Neural cell (in vitro differentiated cells): ENCODE data around the gene ARHGAP42. TPM values are rescaled to one million over a fixed set of nuclear protein-coding genes. Genes with fewer than 3 reads are reported as not detected.
A peak's percentile ranks its signal among the peaks of the same experiment; 100 is the strongest.

ENCODE experiments used
- H2AFZ ChIP-seq: fragments of 200-600, 300-800 bp; sonication (generic), shearing (Covaris generic); 2 replicates; pipeline ENCODE4 v1.6.0; 2014; ENCODE audit warnings: low read depth, mild to moderate bottlenecking, antibody characterized with exemption, low read length, moderate library complexity
- H3F3A ChIP-seq: fragments of 200-600 bp; shearing (Covaris generic); 2 replicates; pipeline ENCODE4 v1.6.1; 2016; ENCODE audit warnings: mild to moderate bottlenecking, moderate library complexity, mixed read lengths, antibody characterized with exemption, low read length; ENCODE audit not compliant: insufficient read depth, poor library complexity, severe bottlenecking
- H3K27ac ChIP-seq: fragments of 200-600, 300-800 bp; sonication (generic), shearing (Covaris generic); 2 replicates; pipeline ENCODE4 v1.5.1; 2014; ENCODE audit warnings: mild to moderate bottlenecking, low read length, moderate library complexity
- H3K27me3 ChIP-seq: fragments of 300-800, 200-600 bp; sonication (generic), shearing (Covaris generic); 2 replicates; pipeline ENCODE4 v1.6.0; 2014; ENCODE audit warnings: mild to moderate bottlenecking, low read depth, low read length, moderate library complexity; ENCODE audit not compliant: insufficient read depth
- H3K36me3 ChIP-seq: fragments of 300-800, 200-600 bp; sonication (generic), shearing (Covaris generic); 2 replicates; pipeline ENCODE4 v1.5.1; 2014; ENCODE audit warnings: mild to moderate bottlenecking, antibody characterized with exemption, low read length, moderate library complexity; ENCODE audit not compliant: insufficient read depth
- H3K4me2 ChIP-seq: fragments of 300-800, 200-600 bp; sonication (generic), shearing (Covaris generic); 2 replicates; pipeline ENCODE4 v1.6.0; 2014; ENCODE audit warnings: mild to moderate bottlenecking, low read length
- H3K4me3 ChIP-seq: fragments of 300-800, 200-600 bp; sonication (generic), shearing (Covaris generic); 2 replicates; pipeline ENCODE4 v1.5.1; 2014; ENCODE audit warnings: mild to moderate bottlenecking, low read length, moderate library complexity
- H3K79me2 ChIP-seq: fragments of 200-600 bp; shearing (Covaris generic); replicated peaks from 2 replicates; pipeline ENCODE4 v1.6.0; 2014; ENCODE audit warnings: mild to moderate bottlenecking, low read length, moderate library complexity; ENCODE audit not compliant: insufficient read depth
- H3K9ac ChIP-seq: fragments of 300-800, 200-600 bp; sonication (generic), shearing (Covaris generic); 2 replicates; pipeline ENCODE4 v1.6.1; 2016; ENCODE audit warnings: mild to moderate bottlenecking, low read length, mixed read lengths
- H3K9me2 ChIP-seq: fragments of 200-600 bp; shearing (Covaris generic); 2 replicates; pipeline ENCODE4 v1.6.1; 2016; ENCODE audit warnings: mild to moderate bottlenecking, low read length, mixed read lengths; ENCODE audit not compliant: insufficient read depth
- H3K9me3 ChIP-seq: fragments of 200-600, 300-800 bp; sonication (generic), shearing (Covaris generic); 2 replicates; pipeline ENCODE4 v1.6.1; 2016; ENCODE audit warnings: mild to moderate bottlenecking, mixed run types, low read length, moderate library complexity, mixed read lengths
- H4K20me1 ChIP-seq: fragments of 200-600 bp; shearing (Covaris generic); 2 replicates; pipeline ENCODE4 v1.6.1; 2016; ENCODE audit warnings: mild to moderate bottlenecking, mixed run types; ENCODE audit not compliant: insufficient read depth
- EP300 ChIP-seq: fragments of 450-650 bp; conservative IDR thresholded peaks from 2 replicates; pipeline ENCODE4 v1.6.1; 2014; ENCODE audit warnings: antibody characterized with exemption, mild to moderate bottlenecking, moderate library complexity; ENCODE audit not compliant: poor library complexity, severe bottlenecking
- EZH2 ChIP-seq: fragments of 200-600, 300-800 bp; shearing (Covaris generic), sonication (generic); IDR thresholded peaks from 2 replicates; pipeline ENCODE4 v1.6.1; 2014; ENCODE audit warnings: antibody characterized with exemption, low read length, borderline replicate concordance, mild to moderate bottlenecking; ENCODE audit not compliant: insufficient read depth, poor library complexity, severe bottlenecking
- MXI1 ChIP-seq: fragments of 450-650 bp; conservative IDR thresholded peaks from 2 replicates; pipeline ENCODE4 v1.6.1; 2014; ENCODE audit warnings: antibody characterized with exemption, mild to moderate bottlenecking; ENCODE audit not compliant: poor library complexity, severe bottlenecking
- POLR2AphosphoS5 ChIP-seq: IDR thresholded peaks from 2 replicates; pipeline ENCODE4 v1.6.1; 2012
- RAD21 ChIP-seq: fragments of 450-650 bp; conservative IDR thresholded peaks from 2 replicates; pipeline ENCODE4 v1.6.1; 2014; ENCODE audit warnings: antibody characterized with exemption, mild to moderate bottlenecking, moderate library complexity
- SMC3 ChIP-seq: fragments of 450-650 bp; conservative IDR thresholded peaks from 2 replicates; pipeline ENCODE4 v1.6.1; 2014; ENCODE audit warnings: antibody characterized with exemption, mild to moderate bottlenecking, moderate library complexity; ENCODE audit not compliant: poor library complexity
- polyA plus RNA-seq: library from polyadenylated mRNA; depleted of rRNA; stranded (reverse); fragments of >200 nt; gene quantifications from 2 replicates; pipeline ENCODE4 v1.2.3, GENCODE V29; 2014
- TF ChIP-seq, protein P1 (sequence below): IDR thresholded peaks from 2 replicates; pipeline ENCODE4 v1.6.1; 2012; ENCODE audit warnings: borderline replicate concordance
- TF ChIP-seq, protein P2 (sequence below): fragments of 450-650 bp; IDR thresholded peaks from 2 replicates; pipeline ENCODE4 v1.5.1; 2014; ENCODE audit warnings: antibody characterized with exemption, mild to moderate bottlenecking, moderate library complexity; ENCODE audit not compliant: poor library complexity, severe bottlenecking

Gene ARHGAP42
- polyA plus RNA-seq, 1 donor from 2014 or later = 0.64 TPM

DNA sequence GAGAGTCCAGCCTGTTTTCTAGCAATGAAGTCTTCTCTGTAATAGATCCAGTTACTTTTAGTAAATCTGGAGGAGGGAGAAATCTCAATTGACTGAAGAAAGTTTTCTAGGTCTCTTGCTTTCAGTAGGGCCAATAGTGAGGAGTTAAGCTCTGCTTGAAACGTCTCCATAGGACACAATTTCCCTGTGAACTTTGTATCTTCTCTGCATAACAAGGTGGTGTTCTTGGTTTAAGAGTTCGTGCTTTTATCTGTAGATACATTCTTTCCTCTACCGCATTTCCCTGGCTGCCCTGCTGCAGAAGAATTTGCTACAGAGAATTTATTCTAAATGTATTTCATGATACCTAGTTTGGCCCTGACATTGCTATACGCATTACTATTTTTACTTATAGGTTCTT is 183.1 kb downstream of the ARHGAP42 start:
- H3K4me2 ChIP-seq = no peak overlapping the region
- H3K27me3 ChIP-seq = no peaks in the 10 kb centered on the region
- no peaks in the 10 kb centered on the region for H3K79me2 ChIP-seq
- no peak overlapping the region for H3K4me3 ChIP-seq
- H3K36me3 ChIP-seq = no peaks in the 10 kb centered on the region
- no peaks in the 10 kb centered on the region for H3F3A ChIP-seq
- H3K9ac ChIP-seq = no peak overlapping the region
- TF ChIP-seq EZH2 (no peak), POLR2AphosphoS5 (no peak), RAD21 (no peak), EP300 (no peak)
- TF ChIP-seq, protein P1, sequence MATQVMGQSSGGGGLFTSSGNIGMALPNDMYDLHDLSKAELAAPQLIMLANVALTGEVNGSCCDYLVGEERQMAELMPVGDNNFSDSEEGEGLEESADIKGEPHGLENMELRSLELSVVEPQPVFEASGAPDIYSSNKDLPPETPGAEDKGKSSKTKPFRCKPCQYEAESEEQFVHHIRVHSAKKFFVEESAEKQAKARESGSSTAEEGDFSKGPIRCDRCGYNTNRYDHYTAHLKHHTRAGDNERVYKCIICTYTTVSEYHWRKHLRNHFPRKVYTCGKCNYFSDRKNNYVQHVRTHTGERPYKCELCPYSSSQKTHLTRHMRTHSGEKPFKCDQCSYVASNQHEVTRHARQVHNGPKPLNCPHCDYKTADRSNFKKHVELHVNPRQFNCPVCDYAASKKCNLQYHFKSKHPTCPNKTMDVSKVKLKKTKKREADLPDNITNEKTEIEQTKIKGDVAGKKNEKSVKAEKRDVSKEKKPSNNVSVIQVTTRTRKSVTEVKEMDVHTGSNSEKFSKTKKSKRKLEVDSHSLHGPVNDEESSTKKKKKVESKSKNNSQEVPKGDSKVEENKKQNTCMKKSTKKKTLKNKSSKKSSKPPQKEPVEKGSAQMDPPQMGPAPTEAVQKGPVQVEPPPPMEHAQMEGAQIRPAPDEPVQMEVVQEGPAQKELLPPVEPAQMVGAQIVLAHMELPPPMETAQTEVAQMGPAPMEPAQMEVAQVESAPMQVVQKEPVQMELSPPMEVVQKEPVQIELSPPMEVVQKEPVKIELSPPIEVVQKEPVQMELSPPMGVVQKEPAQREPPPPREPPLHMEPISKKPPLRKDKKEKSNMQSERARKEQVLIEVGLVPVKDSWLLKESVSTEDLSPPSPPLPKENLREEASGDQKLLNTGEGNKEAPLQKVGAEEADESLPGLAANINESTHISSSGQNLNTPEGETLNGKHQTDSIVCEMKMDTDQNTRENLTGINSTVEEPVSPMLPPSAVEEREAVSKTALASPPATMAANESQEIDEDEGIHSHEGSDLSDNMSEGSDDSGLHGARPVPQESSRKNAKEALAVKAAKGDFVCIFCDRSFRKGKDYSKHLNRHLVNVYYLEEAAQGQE = no peak
- no peak overlapping the region for H3K27ac ChIP-seq
- H2AFZ ChIP-seq = no peak overlapping the region
- H3K9me2 ChIP-seq = no peaks in the 10 kb centered on the region
- no peaks in the 10 kb centered on the region for H4K20me1 ChIP-seq
- no peaks in the 10 kb centered on the region for H3K9me3 ChIP-seq

DNA sequence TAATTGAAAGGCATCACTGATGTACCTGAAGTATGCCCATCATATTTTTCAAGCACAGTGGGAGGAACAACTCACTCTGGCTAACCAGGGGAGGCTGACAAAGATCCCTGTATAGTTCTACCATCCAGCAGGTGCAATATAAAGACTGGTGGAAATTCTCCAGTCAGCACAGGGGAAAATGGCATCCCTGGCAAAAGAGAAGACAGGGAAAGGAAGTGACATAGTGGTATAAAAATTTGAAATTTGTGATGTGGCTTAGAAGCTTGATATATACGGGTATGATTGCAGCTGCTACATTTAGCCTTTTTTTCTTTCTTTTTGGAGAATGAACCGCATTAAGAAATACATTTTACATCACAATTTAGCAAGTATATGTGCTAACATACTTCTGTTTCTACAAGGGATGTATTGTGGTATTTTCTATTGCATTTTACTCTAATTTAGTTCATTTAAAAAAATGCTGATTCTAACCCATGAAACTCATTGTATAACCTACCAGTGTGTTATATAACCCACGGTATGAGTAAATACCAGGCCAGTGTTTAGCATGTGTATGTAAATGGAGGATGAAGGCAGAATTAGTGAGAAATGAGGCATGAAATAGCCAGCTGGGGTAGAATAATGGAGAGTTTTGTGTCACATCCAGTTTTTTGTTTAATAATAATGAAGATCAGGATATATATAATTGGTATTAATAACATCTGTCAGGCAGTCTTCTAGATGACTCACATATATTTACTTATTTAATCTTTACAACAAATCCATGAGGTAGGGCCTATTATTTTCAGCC is 186.1 kb downstream of the ARHGAP42 start:
- H3K4me2 ChIP-seq = no peak overlapping the region
- H3K79me2 ChIP-seq = no peaks in the 10 kb centered on the region
- H4K20me1 ChIP-seq = no peaks in the 10 kb centered on the region
- TF ChIP-seq, protein P1 = no peak
- TF ChIP-seq EP300 = peak; percentile 56
- no peaks in the 10 kb centered on the region for H3F3A ChIP-seq
- no peak overlapping the region for H3K9ac ChIP-seq
- no peaks in the 10 kb centered on the region for H3K9me2 ChIP-seq
- no peak overlapping the region for H3K4me3 ChIP-seq
- no peaks in the 10 kb centered on the region for H3K36me3 ChIP-seq
- H2AFZ ChIP-seq = no peak overlapping the region
- H3K27me3 ChIP-seq = no peaks in the 10 kb centered on the region
- no peaks in the 10 kb centered on the region for H3K9me3 ChIP-seq
- H3K27ac ChIP-seq = no peak overlapping the region

DNA sequence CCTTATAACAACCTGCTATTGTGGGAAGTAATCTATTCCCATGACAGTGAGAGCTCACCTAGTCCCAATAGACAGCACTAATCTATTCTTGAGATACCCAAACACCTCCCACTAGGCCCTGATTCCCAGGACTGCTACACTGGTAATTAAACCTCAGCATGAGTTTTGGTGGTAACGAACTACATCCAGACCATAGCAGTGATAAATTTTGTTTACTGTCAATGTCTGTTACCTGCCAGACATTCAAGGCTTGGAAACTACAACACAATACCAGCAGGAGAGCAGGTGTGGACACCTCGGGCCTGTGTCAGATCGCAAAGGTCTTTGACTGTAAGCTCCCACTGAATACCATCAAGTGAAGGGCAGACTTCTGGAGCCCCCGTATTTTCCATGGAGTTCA is 187.1 kb downstream of the ARHGAP42 start:
- Histone ChIP-seq H3K9me3 (no peaks in the 10 kb centered on the region), H3K9me2 (no peaks in the 10 kb centered on the region), H3K9ac (no peak overlapping the region), H3K27ac (no peak overlapping the region), H3K36me3 (no peaks in the 10 kb centered on the region), H2AFZ (no peak overlapping the region), H3K4me3 (no peak overlapping the region), H3K79me2 (no peaks in the 10 kb centered on the region), H3K4me2 (no peak overlapping the region), H3F3A (no peaks in the 10 kb centered on the region), H3K27me3 (no peaks in the 10 kb centered on the region), H4K20me1 (no peaks in the 10 kb centered on the region)
- TF ChIP-seq EZH2 = no peak
- TF ChIP-seq POLR2AphosphoS5 = no peak
- TF ChIP-seq EP300 = no peak
- TF ChIP-seq, protein P2, sequence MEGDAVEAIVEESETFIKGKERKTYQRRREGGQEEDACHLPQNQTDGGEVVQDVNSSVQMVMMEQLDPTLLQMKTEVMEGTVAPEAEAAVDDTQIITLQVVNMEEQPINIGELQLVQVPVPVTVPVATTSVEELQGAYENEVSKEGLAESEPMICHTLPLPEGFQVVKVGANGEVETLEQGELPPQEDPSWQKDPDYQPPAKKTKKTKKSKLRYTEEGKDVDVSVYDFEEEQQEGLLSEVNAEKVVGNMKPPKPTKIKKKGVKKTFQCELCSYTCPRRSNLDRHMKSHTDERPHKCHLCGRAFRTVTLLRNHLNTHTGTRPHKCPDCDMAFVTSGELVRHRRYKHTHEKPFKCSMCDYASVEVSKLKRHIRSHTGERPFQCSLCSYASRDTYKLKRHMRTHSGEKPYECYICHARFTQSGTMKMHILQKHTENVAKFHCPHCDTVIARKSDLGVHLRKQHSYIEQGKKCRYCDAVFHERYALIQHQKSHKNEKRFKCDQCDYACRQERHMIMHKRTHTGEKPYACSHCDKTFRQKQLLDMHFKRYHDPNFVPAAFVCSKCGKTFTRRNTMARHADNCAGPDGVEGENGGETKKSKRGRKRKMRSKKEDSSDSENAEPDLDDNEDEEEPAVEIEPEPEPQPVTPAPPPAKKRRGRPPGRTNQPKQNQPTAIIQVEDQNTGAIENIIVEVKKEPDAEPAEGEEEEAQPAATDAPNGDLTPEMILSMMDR = no peak
- no peak for TF ChIP-seq RAD21
- TF ChIP-seq SMC3 = no peak
- no peak for TF ChIP-seq MXI1
